HG02973 (cell line): ENCODE results near the gene SNCB.
A peak's percentile ranks its signal among the peaks of the same experiment; 100 is the strongest.

Source experiments
- ATAC-seq: cut with Tn5 transposase; IDR thresholded peaks from one replicate; pipeline ENCODE4 v1.9.1; 2021; ENCODE audit warnings: moderate library complexity; ENCODE audit not compliant: unreplicated experiment

Gene SNCB

DNA sequence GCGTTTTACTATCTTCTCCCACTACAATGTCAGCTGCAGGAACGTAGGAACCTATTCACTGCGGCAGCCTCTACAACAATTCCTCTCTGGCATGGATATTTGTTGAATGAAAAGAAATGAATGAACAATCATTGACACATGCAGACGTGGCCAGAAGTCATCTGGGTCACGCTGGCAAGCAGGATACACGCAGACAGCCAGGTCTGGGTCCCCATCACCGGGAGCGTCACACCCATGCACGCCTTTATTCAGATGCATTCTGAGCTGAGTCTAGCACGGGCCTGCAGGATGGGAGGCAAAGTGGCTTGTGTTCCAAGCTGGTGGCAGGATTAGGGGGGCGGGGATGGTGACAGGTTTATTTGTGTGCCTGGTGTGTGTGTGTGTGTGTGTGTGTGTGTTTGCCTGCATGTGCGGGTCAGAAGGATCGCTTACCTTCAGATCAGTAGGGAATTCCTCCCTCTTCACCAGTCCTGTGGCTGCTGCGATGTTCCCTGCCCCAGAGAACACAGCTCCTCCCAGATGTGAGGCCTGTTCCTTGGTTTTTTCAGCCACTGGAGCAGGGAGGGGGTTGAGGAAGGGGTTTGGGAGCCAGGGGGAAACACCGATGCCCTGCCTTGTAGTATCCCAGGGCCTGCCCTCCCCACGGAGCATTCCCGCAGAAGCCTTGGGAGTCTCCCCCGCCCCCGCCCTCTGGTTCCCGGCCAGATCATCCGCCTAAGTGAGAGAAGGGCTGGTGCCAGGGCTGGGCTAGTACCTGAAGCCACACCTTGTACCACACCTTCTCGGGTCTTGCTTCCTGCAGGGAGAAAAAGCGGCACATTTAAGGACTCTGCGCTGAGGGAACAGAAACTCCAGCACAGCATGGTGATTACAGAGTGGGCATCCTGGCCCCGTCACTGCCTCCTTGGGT, 4.1 kb downstream of the SNCB start:
- no peak for ATAC-seq

DNA sequence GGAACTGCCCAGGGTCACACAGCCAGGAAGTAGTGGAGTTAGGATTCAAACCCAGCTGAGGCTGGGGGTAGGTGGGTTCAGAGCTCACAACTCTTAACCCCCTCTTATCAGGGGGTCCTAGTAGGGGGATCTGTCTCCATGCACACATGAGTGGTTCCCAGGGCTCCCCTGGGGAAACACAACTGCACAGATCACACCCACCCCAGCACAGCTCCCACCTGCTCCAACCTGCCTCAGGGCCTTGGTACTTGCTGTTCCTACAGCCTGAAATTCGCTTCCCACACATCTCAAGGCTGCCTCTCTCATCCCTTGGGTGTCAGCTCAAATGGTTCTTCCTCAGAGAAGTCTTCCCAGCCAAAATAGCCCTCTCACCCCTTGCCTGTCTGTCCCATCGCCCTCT, 4.8 kb downstream of the SNCB start:
- ATAC-seq = no peak

DNA sequence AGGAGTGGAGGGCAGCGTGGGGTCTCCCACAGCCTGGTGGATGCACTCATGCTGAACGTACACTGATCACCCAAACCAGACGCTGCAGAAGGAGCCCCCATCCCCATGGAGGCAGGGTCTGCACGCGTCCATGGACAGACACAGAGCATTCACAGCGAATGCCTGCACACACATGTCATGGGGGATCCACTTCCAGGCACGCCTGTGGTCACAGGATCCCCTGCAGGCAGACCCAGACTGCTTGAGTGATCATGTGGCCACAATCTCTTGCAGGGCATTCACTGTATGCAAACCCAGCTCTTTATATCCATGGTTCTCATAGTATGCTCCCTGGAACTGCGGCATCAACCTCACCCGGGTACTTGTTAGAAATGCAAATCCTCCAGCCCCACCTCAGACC, 5.4 kb downstream of the SNCB start:
- ATAC-seq = no peak

DNA sequence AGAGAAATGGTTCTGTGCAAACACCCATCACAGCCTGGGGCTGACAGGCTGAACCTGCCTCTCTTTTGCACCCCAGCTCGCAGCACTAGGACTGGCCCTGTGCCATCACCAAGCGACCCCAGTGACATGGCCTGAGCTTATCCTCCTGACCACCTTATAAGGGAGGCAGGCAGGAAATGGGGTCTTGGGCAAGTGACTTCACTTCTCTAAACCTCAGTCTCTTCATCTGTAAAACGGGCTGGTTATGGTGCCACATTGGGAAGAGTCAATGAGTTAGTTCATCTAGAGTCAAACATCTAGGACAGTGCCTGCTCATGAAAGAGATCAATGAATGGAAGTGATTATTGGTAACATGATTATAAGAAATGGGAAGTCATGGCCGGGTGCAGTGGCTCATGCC, 6.2 kb downstream of the SNCB start:
- no peak for ATAC-seq

DNA sequence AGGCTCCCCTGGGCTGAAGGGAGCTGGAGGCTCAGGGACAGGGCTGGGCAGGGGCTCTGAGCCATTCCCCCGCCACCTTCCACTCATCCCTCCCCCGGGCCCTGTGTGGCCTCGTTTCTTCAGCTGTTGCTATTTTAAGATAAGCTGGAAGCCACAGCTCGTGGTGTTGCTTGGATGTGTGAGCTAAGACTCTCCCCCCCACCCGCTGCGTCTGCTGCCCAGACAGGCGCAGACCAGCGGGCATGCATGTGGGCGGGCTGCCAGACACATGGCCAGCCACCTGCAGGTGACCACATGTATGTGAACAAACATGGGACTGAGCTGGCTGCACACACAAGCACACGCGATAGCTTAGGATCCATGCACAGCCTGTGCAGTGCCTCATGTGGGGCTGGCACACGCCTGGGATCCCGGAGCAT, 8.7 kb downstream of the SNCB start:
- no peak for ATAC-seq

DNA sequence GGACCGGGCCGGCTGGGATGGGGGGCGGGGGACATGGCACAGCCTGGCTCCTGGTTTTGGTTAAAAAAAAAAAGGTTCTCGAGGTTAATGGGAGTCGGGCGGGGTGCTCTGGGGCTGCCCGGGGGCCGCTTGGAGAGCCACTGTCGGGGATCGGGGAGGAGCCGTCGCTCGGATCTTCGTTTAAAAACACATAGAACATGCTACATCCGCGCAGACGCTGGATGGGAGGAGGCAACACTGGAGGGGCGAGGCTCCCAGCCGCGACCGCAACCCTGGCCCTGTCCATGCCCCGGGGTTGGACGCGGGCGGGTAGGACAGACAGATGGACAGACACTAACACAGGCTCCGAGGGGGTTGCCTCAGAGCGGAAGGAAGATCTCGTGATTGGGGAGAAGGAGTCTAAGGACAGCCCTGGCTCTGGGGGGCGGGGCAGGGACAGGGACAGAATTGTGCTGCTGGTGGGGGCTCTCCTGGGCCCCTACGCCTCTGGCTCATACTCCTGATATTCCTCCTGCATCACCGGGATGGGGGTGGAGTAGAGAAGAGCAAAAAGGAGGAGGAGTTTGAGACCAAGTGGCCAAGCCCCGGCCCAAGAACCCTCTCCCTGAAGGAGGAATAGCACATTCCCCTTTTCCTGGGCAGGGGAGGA, 9.9 kb downstream of the SNCB start:
- no peak for ATAC-seq

DNA sequence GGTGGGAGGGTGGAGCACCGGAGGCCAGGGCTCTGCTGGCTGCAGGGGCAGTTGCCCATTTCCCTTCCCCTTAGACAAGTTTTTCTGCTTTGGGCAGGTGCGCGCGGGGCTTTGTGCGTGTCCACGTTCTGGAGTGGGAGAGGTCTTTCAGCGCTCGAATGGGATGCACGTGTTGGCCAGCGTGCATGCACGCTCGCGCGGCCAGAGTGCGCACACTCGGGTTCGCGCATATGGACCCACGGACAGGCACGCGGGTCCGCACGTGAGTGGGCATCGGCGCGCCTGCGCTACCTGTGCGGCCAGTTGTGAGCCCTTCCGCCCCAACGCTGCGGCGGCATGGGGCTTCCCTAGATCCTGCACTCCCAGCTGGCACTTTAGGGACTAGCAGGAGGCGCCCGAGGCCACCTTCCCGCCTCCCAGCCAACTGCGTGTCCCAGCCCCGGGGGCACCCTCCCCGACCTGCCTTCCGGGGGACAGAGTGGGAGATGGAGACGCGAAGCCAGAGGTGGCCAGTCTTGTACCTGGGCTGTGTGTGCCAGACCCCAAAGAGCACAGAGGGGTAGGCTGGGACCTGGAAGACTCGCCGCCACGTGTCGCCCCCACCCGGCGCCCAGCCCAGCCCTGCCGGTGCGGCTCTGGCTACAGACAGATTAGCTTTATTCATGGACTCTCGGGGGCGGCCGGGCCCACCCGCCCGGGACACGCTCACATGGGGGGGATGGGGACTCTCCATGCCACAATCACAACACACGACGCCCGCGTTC, 10.6 kb downstream of the SNCB start:
- no peak for ATAC-seq

DNA sequence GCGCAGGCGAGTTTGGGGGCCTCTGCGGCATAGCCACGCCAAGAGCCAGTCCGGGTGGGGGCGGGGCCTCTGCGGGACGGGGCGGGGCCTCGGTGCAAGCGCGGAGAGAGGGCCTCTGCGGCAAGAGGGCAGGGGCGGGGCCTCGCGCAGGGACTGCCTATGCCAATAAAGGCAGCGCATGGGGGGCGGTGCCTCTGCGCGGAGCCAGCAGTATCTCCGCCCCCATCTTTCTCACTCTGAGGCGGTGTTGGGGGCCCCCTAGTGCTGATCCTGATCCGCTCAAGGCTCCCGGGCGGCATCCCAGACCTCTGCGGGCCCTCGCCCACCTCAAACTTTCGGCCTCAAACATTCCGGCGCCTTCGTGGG, 11.1 kb downstream of the SNCB start:
- peak; percentile 77 for ATAC-seq

DNA sequence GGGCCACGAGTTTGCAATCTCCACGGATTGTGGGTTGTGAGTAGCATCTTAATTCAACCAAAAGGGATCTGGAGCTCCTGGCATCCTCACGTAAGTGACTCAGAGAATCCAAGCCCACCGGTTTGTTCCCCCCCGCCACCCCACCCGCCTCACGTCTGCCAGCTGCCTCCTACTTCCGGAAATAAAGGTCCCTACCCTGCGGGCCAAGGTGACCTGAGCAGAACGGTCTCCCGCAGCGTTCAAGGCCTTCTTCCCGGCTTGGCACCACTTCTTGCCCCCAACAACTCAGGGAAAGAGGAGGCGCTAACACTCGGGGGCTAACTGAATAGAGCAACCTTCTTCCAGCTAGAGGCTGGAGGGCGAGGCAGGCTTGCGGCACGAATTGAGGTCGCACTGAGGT, 11.6 kb downstream of the SNCB start:
- no peak for ATAC-seq

DNA sequence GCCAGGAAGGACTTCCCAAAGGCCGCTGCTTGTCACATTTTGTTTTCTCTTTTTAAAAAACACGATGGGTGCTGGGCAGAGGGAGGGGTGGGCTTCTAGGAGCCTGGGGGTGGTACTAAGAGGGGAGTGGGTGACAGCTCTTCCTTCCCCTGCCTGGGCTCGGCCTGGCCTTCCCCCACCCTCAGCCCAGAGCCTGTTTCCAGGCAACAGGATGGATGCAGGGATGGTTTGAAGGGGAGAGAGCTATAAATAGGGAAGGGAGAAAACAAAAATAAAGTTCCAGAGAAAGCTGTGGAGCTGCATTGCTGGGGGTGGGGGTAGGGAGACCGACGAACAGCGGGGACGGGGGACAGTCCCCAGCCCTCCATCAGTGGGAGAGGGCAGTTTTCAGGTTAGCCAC, 13.8 kb downstream of the SNCB start:
- no peak for ATAC-seq

DNA sequence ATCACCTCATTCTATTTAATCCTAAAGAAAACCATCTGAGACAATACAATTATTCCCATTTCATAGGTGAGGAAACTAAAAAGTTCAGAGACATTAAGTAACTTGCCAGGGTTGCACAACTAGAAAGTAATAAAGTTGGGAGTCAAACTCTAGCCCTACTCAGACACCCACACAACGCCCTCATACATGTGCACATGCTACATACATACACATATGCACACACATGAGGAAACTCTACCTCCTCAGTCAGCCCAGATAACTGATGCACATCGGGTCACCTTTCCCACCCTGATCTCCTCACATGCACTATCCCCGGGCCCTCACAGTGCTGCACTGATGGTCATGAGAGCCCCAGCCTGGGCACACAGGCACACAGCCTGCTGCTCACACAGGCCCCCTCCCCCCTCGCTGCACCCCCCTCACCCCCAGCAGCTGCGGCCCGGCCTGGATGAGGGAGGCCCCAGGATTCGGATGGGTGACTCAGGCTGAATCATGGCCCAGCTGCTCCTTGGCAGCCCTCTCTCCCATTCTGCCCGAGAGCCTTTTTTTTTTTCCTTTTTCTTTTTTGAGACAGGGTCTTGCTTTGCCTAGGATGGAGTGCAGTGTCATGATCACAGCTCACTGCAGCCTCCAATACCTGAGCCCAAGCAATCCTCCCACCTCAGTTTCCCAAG, 15.4 kb downstream of the SNCB start:
- ATAC-seq = no peak

DNA sequence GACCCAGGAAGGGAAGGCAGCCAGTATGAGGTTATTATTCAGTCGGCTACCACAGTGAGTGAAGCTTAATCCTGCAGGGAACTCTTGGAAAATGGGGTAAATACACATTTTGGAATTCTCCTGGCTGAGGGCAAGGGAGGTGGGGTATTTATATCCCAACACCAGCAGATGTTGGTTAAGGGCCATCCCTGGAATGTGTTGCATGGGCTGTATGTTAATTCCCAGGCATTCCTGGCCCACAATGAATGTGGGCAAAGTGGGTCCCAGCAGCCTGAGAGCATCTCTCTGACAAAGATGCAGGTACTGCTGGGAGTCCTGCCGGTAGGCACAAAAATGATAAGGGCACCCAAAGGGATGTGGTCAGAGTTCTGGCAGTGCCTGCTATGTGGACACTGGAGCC, 17.5 kb downstream of the SNCB start:
- no peak for ATAC-seq

DNA sequence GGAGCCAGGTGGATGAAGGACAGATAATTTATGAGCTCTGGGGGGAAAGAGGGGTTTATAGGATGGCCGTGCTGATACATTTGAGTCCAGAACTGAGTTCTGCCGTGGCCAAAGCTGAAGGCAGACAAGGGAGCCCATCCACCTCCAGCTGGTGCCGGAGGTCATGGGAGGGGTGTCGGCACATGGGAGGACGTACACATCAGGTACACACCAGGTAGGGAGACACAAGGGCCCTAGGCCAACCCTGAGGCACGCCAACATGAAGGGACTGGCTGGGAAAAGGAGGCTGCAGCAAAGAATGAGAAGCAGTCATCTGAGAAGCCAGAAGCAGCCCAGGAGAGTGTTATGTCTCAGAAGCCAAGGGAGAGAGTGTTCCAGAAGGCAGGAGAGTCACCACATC, 18.3 kb downstream of the SNCB start:
- ATAC-seq = no peak

DNA sequence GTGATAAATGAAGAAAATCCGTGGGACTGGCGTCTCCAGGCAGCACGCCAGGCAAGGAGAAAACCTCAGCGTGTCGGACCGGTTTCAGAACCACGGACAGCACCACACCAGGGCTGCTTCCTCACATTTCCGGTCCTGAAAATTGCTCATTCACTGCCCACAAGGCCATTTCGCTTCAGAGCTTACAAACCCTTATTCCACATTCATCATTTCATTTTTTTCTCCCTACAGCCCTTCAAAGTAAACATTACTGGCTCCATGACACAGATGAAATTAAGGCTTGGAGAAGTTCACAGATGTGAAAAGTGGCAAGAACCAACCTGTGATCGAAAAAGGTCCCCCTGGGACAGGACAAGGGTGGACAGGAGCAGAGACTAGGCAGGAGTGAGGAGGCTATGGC, 18.9 kb downstream of the SNCB start:
- ATAC-seq = no peak

DNA sequence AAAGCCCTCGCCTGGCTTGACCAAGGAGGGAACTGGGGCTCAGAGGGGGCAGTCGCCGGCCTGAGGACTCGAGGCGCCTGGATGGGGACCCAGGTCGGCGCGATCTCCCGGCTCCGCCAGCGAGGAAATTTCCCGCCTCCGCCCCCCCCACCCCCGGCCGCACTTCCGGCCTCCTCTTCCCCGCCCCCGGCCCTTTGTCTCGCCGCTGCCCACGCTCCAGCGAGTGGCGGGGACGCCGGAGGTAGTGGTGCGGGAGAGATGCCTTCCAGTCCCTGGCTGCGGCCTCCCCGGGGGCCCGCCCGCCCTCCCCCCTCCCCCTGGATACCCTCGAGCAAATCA, 19.9 kb downstream of the SNCB start:
- ATAC-seq = no peak

DNA sequence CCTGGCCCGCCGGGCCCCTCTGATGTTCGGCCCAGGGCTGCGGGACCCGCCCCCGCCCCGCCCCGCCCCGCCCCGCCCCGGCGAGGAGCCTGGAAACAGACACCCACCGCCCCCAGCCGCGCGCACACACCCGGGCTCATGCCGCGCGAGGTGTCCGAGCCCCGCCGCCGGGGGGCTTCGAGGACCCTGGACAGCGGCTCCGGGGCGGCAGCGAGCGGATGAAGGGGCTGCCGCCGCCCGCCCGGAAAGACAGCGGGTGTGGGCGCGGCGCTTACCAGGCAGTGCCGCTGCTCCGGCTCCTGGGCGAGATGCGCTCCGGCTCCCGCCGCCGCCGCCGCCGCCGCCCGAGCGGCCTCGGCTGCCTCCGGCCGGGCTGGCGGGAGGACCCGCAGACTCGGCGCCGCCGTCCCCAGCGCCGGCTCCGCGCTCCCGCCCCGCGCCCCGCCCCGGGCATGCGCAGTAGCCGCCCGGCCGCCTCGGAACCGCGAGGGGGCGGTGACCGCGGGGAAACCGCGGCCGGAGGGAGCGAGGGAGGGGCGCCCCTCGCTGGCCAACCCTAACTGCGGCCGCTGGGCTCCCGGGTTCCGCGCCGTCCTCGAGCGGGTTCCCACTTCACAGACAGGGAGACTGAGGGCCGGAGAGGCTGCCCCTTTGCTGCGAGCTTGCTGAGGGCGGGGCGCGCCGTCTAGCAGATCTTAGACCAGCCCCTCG, 20.5 kb downstream of the SNCB start, which contains the start of gene GPRIN1:
TSS of gene GPRIN1 (minus strand) at position 433 of the 711 bp plus-strand sequence. CDS start 10,322 bp downstream, outside the sequence.
- ATAC-seq = peak; percentile 71

DNA sequence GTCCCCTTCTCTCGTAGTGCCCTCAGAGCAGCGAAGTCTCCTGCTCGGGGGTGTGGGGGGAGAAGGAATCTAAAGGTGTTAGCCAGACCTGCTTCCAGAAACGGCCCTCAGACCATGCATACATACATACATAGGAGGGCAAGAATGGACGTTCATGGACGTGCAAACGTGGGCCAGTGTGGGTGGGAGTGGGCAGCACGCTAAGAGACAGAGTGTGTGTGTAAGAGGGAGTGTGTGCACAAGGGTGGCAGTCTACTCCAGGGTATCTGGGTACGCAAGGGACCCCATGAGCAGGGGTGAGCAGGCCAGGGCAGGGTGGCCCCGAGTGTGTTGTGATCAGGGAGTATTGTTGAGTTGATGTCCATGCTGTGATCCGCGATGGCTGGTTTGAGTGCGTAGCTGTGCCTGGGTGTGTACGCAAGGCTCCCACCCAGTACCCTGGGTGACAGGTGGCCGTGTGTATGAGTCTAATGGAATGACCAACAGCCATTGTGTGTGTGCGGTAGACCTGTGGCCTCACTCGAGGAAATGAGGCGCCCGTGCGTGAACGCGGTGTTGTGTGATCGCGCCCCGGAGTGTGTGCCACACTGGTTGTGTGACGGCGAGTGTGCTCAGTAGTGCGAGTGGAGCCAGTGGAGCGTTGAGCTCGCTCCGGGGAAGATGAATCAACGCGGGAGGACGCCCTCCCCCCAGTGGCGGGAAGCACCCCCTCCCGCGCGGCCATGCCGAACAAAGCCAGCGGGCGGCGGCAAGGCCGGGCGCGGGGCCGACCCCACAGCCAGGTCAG, 21.2 kb downstream of the SNCB start:
- ATAC-seq = no peak

DNA sequence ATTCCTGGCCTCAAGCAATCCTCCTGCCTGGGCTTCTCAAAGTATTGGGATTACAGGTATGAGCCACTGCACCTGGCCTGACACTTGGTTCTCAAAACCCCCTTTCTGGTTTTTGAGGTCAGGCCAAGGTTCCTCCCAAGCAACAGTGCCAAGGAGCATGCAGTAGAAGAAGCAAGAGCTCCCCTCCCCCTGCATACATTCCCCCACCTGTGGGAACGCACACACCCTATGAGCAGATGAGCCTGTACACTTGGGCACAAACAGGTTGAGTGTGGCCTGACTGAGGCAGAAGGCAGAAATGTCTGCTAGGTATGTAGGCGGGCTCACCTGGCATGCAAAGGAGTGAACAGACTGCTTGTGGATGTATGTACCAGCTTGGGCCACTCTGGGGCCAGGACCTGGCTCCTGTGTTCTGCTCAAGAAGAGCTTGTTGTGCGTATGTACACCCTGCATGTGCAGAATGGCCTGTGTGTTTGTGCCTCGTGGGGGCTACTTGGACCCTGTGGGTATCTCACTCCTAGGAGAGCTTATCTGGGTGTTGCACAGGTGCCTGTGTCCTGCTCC, 22.1 kb downstream of the SNCB start:
- ATAC-seq = no peak

DNA sequence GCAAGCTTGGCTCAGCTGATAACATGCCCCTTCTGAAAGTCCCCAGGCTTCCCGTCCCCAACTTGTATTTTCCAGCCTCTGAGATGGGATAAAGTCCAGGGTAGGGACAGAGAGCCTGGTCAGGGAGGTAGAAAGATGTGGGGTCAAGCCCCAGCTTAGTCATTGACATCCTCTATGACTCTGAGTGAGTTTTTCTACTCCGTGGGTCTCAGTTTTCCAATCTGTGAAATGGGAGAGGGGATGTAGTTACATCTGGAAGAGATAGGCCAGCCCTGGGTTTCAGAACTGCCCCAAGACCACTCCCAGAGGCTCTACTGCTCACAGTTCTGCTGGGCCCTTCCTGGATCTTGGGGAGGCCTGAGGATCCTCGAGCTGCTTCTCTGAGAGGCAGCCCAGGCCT, 23.5 kb downstream of the SNCB start:
- ATAC-seq = no peak

DNA sequence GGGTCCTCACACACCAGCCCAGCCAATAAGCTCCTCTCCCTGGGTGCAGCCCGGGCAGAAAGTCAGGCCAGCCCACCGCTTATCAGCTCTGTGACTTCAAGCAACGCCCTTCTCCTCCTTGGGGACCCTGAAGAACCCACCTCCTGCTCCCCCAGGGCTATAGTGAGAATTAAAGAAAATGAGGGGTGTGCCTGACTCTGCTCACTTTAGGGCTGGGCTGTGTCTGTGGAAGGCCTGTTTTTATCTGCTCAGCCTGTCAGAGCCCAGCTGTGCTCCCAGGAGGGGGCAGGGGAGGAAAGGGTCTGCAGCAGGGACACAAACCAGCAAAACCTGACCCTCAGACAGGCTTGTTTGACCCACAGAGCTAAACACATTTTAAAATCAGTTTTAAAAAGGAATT, 24.3 kb downstream of the SNCB start:
- ATAC-seq = no peak
